K562 (cell line): ENCODE results near the gene ZMPSTE24. TPM values are rescaled to one million over a fixed set of nuclear protein-coding genes. Genes with fewer than 3 reads are reported as not detected.

ENCODE experiments used
- COPS2 ChIP-seq: fragments of 450-650 bp; conservative IDR thresholded peaks from 2 replicates; pipeline ENCODE4 v1.6.1; 2016; ENCODE audit warnings: mild to moderate bottlenecking, moderate library complexity
- DDX20 ChIP-seq: fragments of 450-650 bp; IDR thresholded peaks from 2 replicates; pipeline ENCODE4 v1.6.1; 2016; ENCODE audit warnings: missing genetic modification characterization, low read depth, mild to moderate bottlenecking, missing compliant biosample characterization, moderate library complexity
- EZH2 ChIP-seq: IDR thresholded peaks from 2 replicates; pipeline ENCODE4 v1.6.1; 2012; ENCODE audit warnings: low read depth, mild to moderate bottlenecking, inconsistent platforms, low read length, borderline replicate concordance
- HEY1 ChIP-seq: fragments of 250-450 bp; sonication (Bioruptor Pico); IDR thresholded peaks from 2 replicates; pipeline ENCODE4 v1.5.0; 2020; ENCODE audit warnings: mild to moderate bottlenecking, moderate library complexity, borderline replicate concordance
- HMG20B ChIP-seq: fragments of 250-450 bp; sonication (Bioruptor Pico); IDR thresholded peaks from 2 replicates; pipeline ENCODE4 v1.5.0; 2021; ENCODE audit warnings: mild to moderate bottlenecking
- IFI16 ChIP-seq: fragments of 250-450 bp; sonication (Bioruptor Pico); IDR thresholded peaks from 2 replicates; pipeline ENCODE4 v2.1.2; 2022; ENCODE audit warnings: mild to moderate bottlenecking, inconsistent platforms
- JUNB ChIP-seq: fragments of 450-650 bp; formaldehyde crosslinking; conservative IDR thresholded peaks from 2 replicates; pipeline ENCODE4 v1.4.0; 2020; ENCODE audit warnings: mild to moderate bottlenecking
- MGA ChIP-seq: fragments of 450-650 bp; IDR thresholded peaks from 2 replicates; pipeline ENCODE4 v1.6.1; 2016; ENCODE audit warnings: mild to moderate bottlenecking, moderate library complexity
- MTA1 ChIP-seq: fragments of 450-650 bp; IDR thresholded peaks from 2 replicates; pipeline ENCODE4 v1.6.1; 2017; ENCODE audit warnings: borderline replicate concordance
- POU5F1 ChIP-seq: fragments of 150-350 bp; IDR thresholded peaks from 2 replicates; pipeline ENCODE4 v1.6.1; 2014; ENCODE audit warnings: borderline replicate concordance, low read length, low read depth, mild to moderate bottlenecking; ENCODE audit not compliant: partially characterized antibody
- TAF9B ChIP-seq: fragments of 450-650 bp; IDR thresholded peaks from 2 replicates; pipeline ENCODE4 v1.6.1; 2018; ENCODE audit warnings: mild to moderate bottlenecking; ENCODE audit not compliant: partially characterized antibody
- ZC3H8 ChIP-seq: fragments of 450-650 bp; IDR thresholded peaks from 2 replicates; pipeline ENCODE4 v1.6.1; 2017
- ZNF347 ChIP-seq: fragments of 450-650 bp; formaldehyde crosslinking; IDR thresholded peaks from 2 replicates; pipeline ENCODE4 v1.4.0; 2020; ENCODE audit warnings: low read depth, mild to moderate bottlenecking, moderate library complexity
- polyA plus RNA-seq, 8 experiments: library from polyadenylated mRNA; depleted of rRNA in 4 of 8; stranded (reverse) in 5 of 8; unstranded in 3 of 8; fragments of >200 nt; fragmentation: Nextera tagmentation in 2 of 8; fragmentation: Illumina TruSeq in 1 of 8; extraction: Ambion mirVana in 2 of 8; extraction: Trizol in 1 of 8; gene quantifications; 2 replicates each; pipeline versions ENCODE4 v1.2.1 to v1.2.3, GENCODE V29; 2011 to 2014; ENCODE audit warnings: inconsistent platforms in 1 of 8, missing spikeins in 1 of 8
- total RNA-seq, 7 experiments: library from RNA; depleted of rRNA in 6 of 7; stranded (reverse); fragments of >200 nt in 6 of 7; fragmentation: Illumina TruSeq in 2 of 7; extraction: Trizol in 2 of 7; gene quantifications; 2 replicates each; pipeline versions ENCODE4 v1.2.1 to v1.2.3, GENCODE V29; 2011 to 2021; ENCODE audit warnings: low replicate concordance in 1 of 7
- TF ChIP-seq, protein P1 (sequence below): IDR thresholded peaks from 2 replicates; pipeline ENCODE4 v1.6.1; 2012; ENCODE audit warnings: low read depth, low read length, improper control_type of control experiment, borderline replicate concordance
- TF ChIP-seq, protein P2 (sequence below): sonication (generic); formaldehyde crosslinking; IDR thresholded peaks from 2 replicates; pipeline ENCODE4 v1.5.0; 2020; ENCODE audit warnings: missing genetic modification reagents

The ZMPSTE24 gene
- total and polyA plus RNA-seq, 9 of the 15 experiments (the other 6 are each of a cell fraction or from before 2014, with no cell fraction given): 30.7 to 75.9 (median 64.3) TPM

GRCh38 chr1:40315239-40315794, 57.3 kb downstream of the ZMPSTE24 start (continued):
- TF ChIP-seq, protein P1, sequence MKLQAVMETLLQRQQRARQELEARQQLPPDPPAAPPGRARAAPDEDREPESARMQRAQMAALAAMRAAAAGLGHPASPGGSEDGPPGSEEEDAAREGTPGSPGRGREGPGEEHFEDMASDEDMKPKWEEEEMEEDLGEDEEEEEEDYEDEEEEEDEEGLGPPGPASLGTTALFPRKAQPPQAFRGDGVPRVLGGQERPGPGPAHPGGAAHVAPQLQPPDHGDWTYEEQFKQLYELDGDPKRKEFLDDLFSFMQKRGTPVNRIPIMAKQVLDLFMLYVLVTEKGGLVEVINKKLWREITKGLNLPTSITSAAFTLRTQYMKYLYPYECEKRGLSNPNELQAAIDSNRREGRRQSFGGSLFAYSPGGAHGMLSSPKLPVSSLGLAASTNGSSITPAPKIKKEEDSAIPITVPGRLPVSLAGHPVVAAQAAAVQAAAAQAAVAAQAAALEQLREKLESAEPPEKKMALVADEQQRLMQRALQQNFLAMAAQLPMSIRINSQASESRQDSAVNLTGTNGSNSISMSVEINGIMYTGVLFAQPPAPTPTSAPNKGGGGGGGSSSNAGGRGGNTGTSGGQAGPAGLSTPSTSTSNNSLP: no peak
- TF ChIP-seq ZNF347 (CRISPR knock-in tag) (no peak), IFI16 (no peak), ZC3H8 (no peak), MTA1 (no peak), JUNB (CRISPR knock-in tag) (no peak), DDX20 (tag) (no peak), POU5F1 (no peak), COPS2 (no peak), MGA (peak; percentile 90), TAF9B (no peak), HMG20B (no peak), EZH2 (no peak), HEY1 (CRISPR knock-in tag) (no peak)
- TF ChIP-seq, protein P2, sequence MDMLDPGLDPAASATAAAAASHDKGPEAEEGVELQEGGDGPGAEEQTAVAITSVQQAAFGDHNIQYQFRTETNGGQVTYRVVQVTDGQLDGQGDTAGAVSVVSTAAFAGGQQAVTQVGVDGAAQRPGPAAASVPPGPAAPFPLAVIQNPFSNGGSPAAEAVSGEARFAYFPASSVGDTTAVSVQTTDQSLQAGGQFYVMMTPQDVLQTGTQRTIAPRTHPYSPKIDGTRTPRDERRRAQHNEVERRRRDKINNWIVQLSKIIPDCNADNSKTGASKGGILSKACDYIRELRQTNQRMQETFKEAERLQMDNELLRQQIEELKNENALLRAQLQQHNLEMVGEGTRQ: no peak
